Measurements from ENCODE around the gene TMEM117. TPM values are rescaled to one million over a fixed set of nuclear protein-coding genes. Genes with fewer than 3 reads are reported as not detected.

TMEM117 gene
- polyA plus RNA-seq, 1 experiment, result 4.3 TPM

- no peak for TF ChIP-seq CTCF (IDR thresholded peaks at IDR 0.05; ENCODE audit: insufficient read depth, low read depth, low read length)
- H3K36me3 ChIP-seq (ENCODE audit: control insufficient read depth, insufficient read depth, low read length), result no peaks in the 10 kb centered on the region
- H3K4me3 ChIP-seq (ENCODE audit: low read depth, low read length), result no peak overlapping the region
- POLR2A ChIA-PET, result no interaction called here
- no peaks in the 10 kb centered on the region for H3K27me3 ChIP-seq (ENCODE audit: control insufficient read depth, insufficient read depth, low read length)
- CTCF ChIA-PET, result no interaction called here
- no peak for DNase-seq (ENCODE audit: low read depth)
Measured at GRCh38 chr12:44101475-44101874, 265.6 kb downstream of the TMEM117 start.

DNA sequence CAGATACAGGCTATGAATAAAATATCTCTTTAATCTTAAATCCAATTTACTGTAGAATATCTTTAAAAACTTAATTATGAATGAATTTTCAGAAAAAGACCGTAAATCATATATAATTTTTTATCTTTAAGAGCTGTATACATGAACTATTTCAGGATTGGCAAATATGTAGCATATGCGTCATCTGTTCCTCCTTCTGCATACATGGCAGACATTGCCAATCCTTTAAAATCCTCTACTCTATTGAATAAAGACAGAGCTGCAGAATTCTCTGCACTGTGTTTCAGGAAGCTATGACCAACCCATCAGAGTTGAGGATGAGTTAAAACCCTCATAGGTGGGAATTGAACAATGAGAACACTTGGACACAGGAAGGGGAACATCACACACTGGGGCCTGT is 279.0 kb downstream of the TMEM117 start:
- CTCF ChIA-PET, result no interaction called here
- POLR2A ChIA-PET, result no interaction called here
- no peak for TF ChIP-seq CTCF (IDR thresholded peaks at IDR 0.05; ENCODE audit: insufficient read depth, low read depth, low read length)
- no peak for DNase-seq (ENCODE audit: low read depth)
- H3K36me3 ChIP-seq (ENCODE audit: control insufficient read depth, insufficient read depth, low read length), result no peaks in the 10 kb centered on the region
- no peak overlapping the region for H3K4me3 ChIP-seq (ENCODE audit: low read depth, low read length)
- no peaks in the 10 kb centered on the region for H3K27me3 ChIP-seq (ENCODE audit: control insufficient read depth, insufficient read depth, low read length)

GRCh38 chr12:44117337-44117736 is 281.5 kb downstream of the TMEM117 start:
- H3K27me3 ChIP-seq (ENCODE audit: control insufficient read depth, insufficient read depth, low read length), result no peaks in the 10 kb centered on the region
- CTCF ChIA-PET, result interaction anchor here (1.3 kb wide), 1 partner anchor 11 kb away, joined by 3 read pairs; no protein-coding TSS in a partner anchor
- POLR2A ChIA-PET, result interaction anchor here (0.6 kb wide), 1 partner anchor 12 kb away, joined by 3 read pairs; no protein-coding TSS in a partner anchor
- no peak for TF ChIP-seq CTCF (IDR thresholded peaks at IDR 0.05; ENCODE audit: insufficient read depth, low read depth, low read length)
- no peak for DNase-seq (ENCODE audit: low read depth)
- H3K36me3 ChIP-seq (ENCODE audit: control insufficient read depth, insufficient read depth, low read length), result no peaks in the 10 kb centered on the region
- no peak overlapping the region for H3K4me3 ChIP-seq (ENCODE audit: low read depth, low read length)

- CTCF ChIA-PET, result no interaction called here
- Histone ChIP-seq H3K4me3 (ENCODE audit: low read depth, low read length) (no peak overlapping the region), H3K27me3 (ENCODE audit: control insufficient read depth, insufficient read depth, low read length) (no peaks in the 10 kb centered on the region), H3K36me3 (ENCODE audit: control insufficient read depth, insufficient read depth, low read length) (no peaks in the 10 kb centered on the region)
- no peak for DNase-seq (ENCODE audit: low read depth)
- POLR2A ChIA-PET, result no interaction called here
- TF ChIP-seq CTCF (IDR thresholded peaks at IDR 0.05; ENCODE audit: insufficient read depth, low read depth, low read length), result no peak
Measured at GRCh38 chr12:44118946-44119345, 283.1 kb downstream of the TMEM117 start.

- CTCF ChIA-PET, result no interaction called here
Measured at GRCh38 chr12:44126806-44127205, 290.9 kb downstream of the TMEM117 start.

More at GRCh38 chr12:44126806-44127205, 290.9 kb downstream of the TMEM117 start:
- no peaks in the 10 kb centered on the region for H3K36me3 ChIP-seq (ENCODE audit: control insufficient read depth, insufficient read depth, low read length)
- TF ChIP-seq CTCF (IDR thresholded peaks at IDR 0.05; ENCODE audit: insufficient read depth, low read depth, low read length), result no peak
- no peaks in the 10 kb centered on the region for H3K27me3 ChIP-seq (ENCODE audit: control insufficient read depth, insufficient read depth, low read length)
- no peak overlapping the region for H3K4me3 ChIP-seq (ENCODE audit: low read depth, low read length)
- no peak for DNase-seq (ENCODE audit: low read depth)
- POLR2A ChIA-PET, result no interaction called here
